Subcutaneous preadipocyte (primary cell): Measurements from ENCODE around the gene MIA3. TPM values are rescaled to one million over a fixed set of nuclear protein-coding genes. Genes with fewer than 3 reads are reported as not detected.

ENCODE experiments used
- total RNA-seq: library from RNA; depleted of rRNA; stranded (reverse); fragments of >200 nt; gene quantifications from 2 replicates; pipeline ENCODE4 v1.2.3, GENCODE V29; 2012

MIA3 gene
- total RNA-seq = 65.4 and 71.2 TPM in 2 replicates

GRCh38 chr1:222618001-222618879 is at the start of gene MIA3:
MIA3 (plus strand) TSS chr1:222618097; CDS start chr1:222618111, 14 bp downstream.

GRCh38 chr1:222589462-222590302 is 28.2 kb upstream of the MIA3 start, which contains the start of gene TAF1A:
TAF1A (minus strand) TSS chr1:222589933.

GRCh38 chr1:222712253-222713090 is 94.6 kb downstream of the MIA3 start, which contains the start of the genes AIDA and BROX:
AIDA (minus strand) TSS chr1:222712491; CDS start chr1:222712317, 174 bp downstream.
BROX (plus strand) TSS chr1:222712564; CDS start chr1:222715700, 3,136 bp downstream.

Other genes with a start within 250 kb of the MIA3 start
- gene HHIPL2, start 70.0 kb upstream of the MIA3 start, total RNA-seq = 0.20 and 0.37 TPM in 2 replicates
- 9.9 and 13.7 TPM in 2 replicates for gene TAF1A, start 28.2 kb upstream of the MIA3 start, total RNA-seq
- gene AIDA, start 94.4 kb downstream of the MIA3 start, total RNA-seq = 42.4 and 45.2 TPM in 2 replicates
- gene BROX, start 94.5 kb downstream of the MIA3 start, total RNA-seq = 38.2 and 52.2 TPM in 2 replicates
- gene FAM177B, start 119.1 kb downstream of the MIA3 start, total RNA-seq = not detected in 2 replicates
- gene DISP1, start 196.9 kb downstream of the MIA3 start, total RNA-seq = 5.3 and 7.0 TPM in 2 replicates